Peyer's patch (tissue), 4 donors: ENCODE results near the gene SLC35F6. TPM values are rescaled to one million over a fixed set of nuclear protein-coding genes. Genes with fewer than 3 reads are reported as not detected.
"Not testable (repeated sequence)": the region's sequence is repeated elsewhere in the genome, so short reads cannot be mapped to it uniquely, and the experiment has no call there.

ENCODE experiments used
- DNase-seq, 3 donors: peaks; one replicate each; pipeline ENCODE4 v3.0.0-alpha.2; 2017 to 2019
- H3K27ac ChIP-seq, 4 donors: fragments of 200-600 bp; sonication (generic); one replicate each; pipeline ENCODE4 v1.5.1; 2016 to 2019
- H3K27me3 ChIP-seq, 2 donors: fragments of 200-600 bp; sonication (generic); one replicate each; pipeline ENCODE4 v1.5.1; 2019
- H3K36me3 ChIP-seq, 3 donors: fragments of 200-600 bp; sonication (generic); one replicate each; pipeline ENCODE4 v1.5.1; 2016 to 2019
- H3K4me1 ChIP-seq, 4 donors: fragments of 200-600 bp; sonication (generic); one replicate each; pipeline ENCODE4 v1.5.1; 2016 to 2019
- H3K4me3 ChIP-seq, 4 donors: fragments of 200-600 bp; sonication (generic); 1 replicate in 3 of 4; 2 replicates in 1 of 4; pipeline ENCODE4 v1.5.1; 2016 to 2019; ENCODE audit warnings: mild to moderate bottlenecking in 1 of 4
- H3K9me3 ChIP-seq, 4 donors: fragments of 200-600 bp; sonication (generic); one replicate each; pipeline ENCODE4 v1.5.1; 2016 to 2019; ENCODE audit warnings: mild to moderate bottlenecking in 1 of 4
- CTCF ChIP-seq, 6 experiments: fragments of 450-650 bp in 4 of 6; fragments of 200-600 bp in 2 of 6; sonication (generic) in 1 of 6; IDR thresholded peaks; one replicate each; pipeline ENCODE4 v1.5.1; 2017 to 2019; ENCODE audit warnings: antibody characterized with exemption in 6 of 6, mild to moderate bottlenecking in 3 of 6, moderate library complexity in 1 of 6
- POLR2A ChIP-seq, 2 donors: fragments of 450-650 bp; IDR thresholded peaks; one replicate each; pipeline ENCODE4 v1.5.1; 2017; ENCODE audit warnings: antibody characterized with exemption in 2 of 2, mild to moderate bottlenecking in 2 of 2, moderate library complexity in 2 of 2
- total RNA-seq, 4 donors: library from RNA; depleted of rRNA; stranded (reverse); fragments of >200 nt; gene quantifications; one replicate each; pipeline ENCODE4 v1.1.0, GENCODE V29; 2016

SLC35F6 gene
- total RNA-seq, 4 donors from 2014 or later: 13.2 to 49.1 (median 38.1) TPM

- no peak for TF ChIP-seq CTCF (IDR thresholded peaks at IDR 0.05)
- no peak for TF ChIP-seq POLR2A (IDR thresholded peaks at IDR 0.05)
- no peaks in the 10 kb centered on the region for H3K4me1 ChIP-seq
- no peak overlapping the region for H3K27ac ChIP-seq
- H3K27me3 ChIP-seq: no peaks in the 10 kb centered on the region
- H3K4me3 ChIP-seq: no peak overlapping the region
- H3K36me3 ChIP-seq: no peaks in the 10 kb centered on the region
- DNase-seq: no peak
- H3K9me3 ChIP-seq: no peaks in the 10 kb centered on the region
These were observed 45.9 kb downstream of the SLC35F6 start for GRCh38 chr2:26809876-26810577.

GRCh38 chr2:26811261-26811660 is 47.2 kb downstream of the SLC35F6 start:
- no peaks in the 10 kb centered on the region for H3K36me3 ChIP-seq
- H3K27me3 ChIP-seq: no peaks in the 10 kb centered on the region
- H3K4me1 ChIP-seq: no peaks in the 10 kb centered on the region
- H3K9me3 ChIP-seq: no peaks in the 10 kb centered on the region
- DNase-seq: no peak
- H3K27ac ChIP-seq: no peak overlapping the region
- TF ChIP-seq CTCF (IDR thresholded peaks at IDR 0.05) (no peak), POLR2A (IDR thresholded peaks at IDR 0.05) (no peak)
- no peak overlapping the region for H3K4me3 ChIP-seq

GRCh38 chr2:26811791-26812694 is 48.0 kb downstream of the SLC35F6 start:
- no peak overlapping the region for H3K27ac ChIP-seq
- TF ChIP-seq POLR2A (IDR thresholded peaks at IDR 0.05) (no peak), CTCF (IDR thresholded peaks at IDR 0.05) (no peak)
- DNase-seq: no peak
- no peaks in the 10 kb centered on the region for H3K36me3 ChIP-seq
- H3K9me3 ChIP-seq: no peaks in the 10 kb centered on the region
- H3K4me1 ChIP-seq: no peaks in the 10 kb centered on the region
- H3K27me3 ChIP-seq: no peaks in the 10 kb centered on the region
- no peak overlapping the region for H3K4me3 ChIP-seq

- Histone ChIP-seq H3K27ac (no peak overlapping the region), H3K36me3 (no peaks in the 10 kb centered on the region), H3K4me3 (no peak overlapping the region), H3K4me1 (no peaks in the 10 kb centered on the region), H3K9me3 (no peaks in the 10 kb centered on the region), H3K27me3 (no peaks in the 10 kb centered on the region)
- TF ChIP-seq CTCF (IDR thresholded peaks at IDR 0.05) (no peak), POLR2A (IDR thresholded peaks at IDR 0.05) (no peak)
- no peak for DNase-seq
These were observed 48.6 kb downstream of the SLC35F6 start for GRCh38 chr2:26812731-26813130.

- DNase-seq, H3K36me3 ChIP-seq, H3K27ac ChIP-seq, H3K9me3 ChIP-seq, H3K27me3 ChIP-seq, H3K4me3 ChIP-seq, H3K4me1 ChIP-seq: not testable (repeated sequence)
These were observed 50.1 kb downstream of the SLC35F6 start for GRCh38 chr2:26814072-26814765.

- H3K4me1 ChIP-seq: no peaks in the 10 kb centered on the region
- no peak for DNase-seq
- no peaks in the 10 kb centered on the region for H3K9me3 ChIP-seq
- no peak overlapping the region for H3K27ac ChIP-seq
- no peaks in the 10 kb centered on the region for H3K27me3 ChIP-seq
- TF ChIP-seq CTCF (IDR thresholded peaks at IDR 0.05) (no peak), POLR2A (IDR thresholded peaks at IDR 0.05) (no peak)
- no peak overlapping the region for H3K4me3 ChIP-seq
- H3K36me3 ChIP-seq: no peaks in the 10 kb centered on the region
These were observed 52.8 kb downstream of the SLC35F6 start for GRCh38 chr2:26816893-26817292.
